Stomach smooth muscle (tissue), 2 donors: ENCODE measurements around the gene NOTUM.
A peak's percentile ranks its signal among the peaks of the same experiment; 100 is the strongest.

Experiments used
- H3K27ac ChIP-seq: one replicate; pipeline ENCODE4 v1.7.0; 2013; ENCODE audit warnings: mild to moderate bottlenecking, low read length, inconsistent platforms
- H3K27me3 ChIP-seq, 2 donors: one replicate each; pipeline ENCODE4 v1.7.0; 2013; ENCODE audit warnings: low read length in 2 of 2; ENCODE audit not compliant: insufficient read depth in 2 of 2, control insufficient read depth in 1 of 2
- H3K36me3 ChIP-seq, 2 donors: one replicate each; pipeline ENCODE4 v1.7.0; 2013; ENCODE audit warnings: low read length in 2 of 2; ENCODE audit not compliant: control insufficient read depth in 2 of 2, insufficient read depth in 2 of 2
- H3K4me1 ChIP-seq: one replicate; pipeline ENCODE4 v1.7.0; 2013; ENCODE audit warnings: low read length; ENCODE audit not compliant: control insufficient read depth, insufficient read depth
- H3K4me3 ChIP-seq, 2 donors: one replicate each; pipeline ENCODE4 v1.7.0; 2013; ENCODE audit warnings: low read length in 2 of 2
- H3K9ac ChIP-seq, 2 donors: one replicate each; pipeline ENCODE4 v1.7.0; 2013; ENCODE audit warnings: low read length in 2 of 2, mild to moderate bottlenecking in 1 of 2
- H3K9me3 ChIP-seq, 2 donors: one replicate each; pipeline ENCODE4 v1.7.0; 2013; ENCODE audit warnings: low read length in 2 of 2; ENCODE audit not compliant: control insufficient read depth in 2 of 2
- donor health status: healthy.
- donor health status: Pancreatic carcinoma.

NOTUM gene

DNA sequence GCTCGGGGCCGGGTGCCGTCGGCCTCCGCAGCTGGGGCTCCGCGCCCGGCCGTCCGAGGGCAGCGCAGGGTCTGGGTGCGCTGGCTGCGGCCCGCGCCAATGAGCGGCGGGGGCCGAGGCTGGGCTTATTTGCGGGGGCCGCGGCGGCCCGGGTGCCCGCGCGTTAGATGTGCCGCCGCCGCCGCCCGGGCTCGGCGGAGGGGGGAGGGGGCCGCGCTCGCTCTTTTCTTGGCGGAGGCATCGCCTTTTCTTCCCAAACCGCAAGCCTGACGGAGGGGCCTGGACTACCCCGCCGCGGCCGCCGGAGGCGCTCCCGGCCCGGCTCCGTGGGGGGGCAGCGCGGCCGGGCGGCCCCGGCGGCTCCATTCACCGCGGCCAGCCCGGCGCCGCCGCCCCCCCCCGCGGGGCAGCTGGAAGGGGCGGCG, at the start of gene NOTUM:
TSS of gene NOTUM (minus strand) at position 101 of the 425 bp plus-strand sequence. CDS start 278 bp downstream, outside the sequence.
- peaks cover 46 to 57% of the 10 kb centered on the region in 2 donors for H3K27me3 ChIP-seq
- H3K9ac ChIP-seq = no peak within 1 kb of the TSS
- H3K4me1 ChIP-seq = peaks cover 15% of the 10 kb centered on the region
- H3K9me3 ChIP-seq = no peaks in the 10 kb centered on the region
- no peaks in the 10 kb centered on the region for H3K36me3 ChIP-seq
- no peak within 1 kb of the TSS for H3K27ac ChIP-seq
- H3K4me3 ChIP-seq = peak within 1 kb of the TSS in 1 of 2 donors; percentile 57

DNA sequence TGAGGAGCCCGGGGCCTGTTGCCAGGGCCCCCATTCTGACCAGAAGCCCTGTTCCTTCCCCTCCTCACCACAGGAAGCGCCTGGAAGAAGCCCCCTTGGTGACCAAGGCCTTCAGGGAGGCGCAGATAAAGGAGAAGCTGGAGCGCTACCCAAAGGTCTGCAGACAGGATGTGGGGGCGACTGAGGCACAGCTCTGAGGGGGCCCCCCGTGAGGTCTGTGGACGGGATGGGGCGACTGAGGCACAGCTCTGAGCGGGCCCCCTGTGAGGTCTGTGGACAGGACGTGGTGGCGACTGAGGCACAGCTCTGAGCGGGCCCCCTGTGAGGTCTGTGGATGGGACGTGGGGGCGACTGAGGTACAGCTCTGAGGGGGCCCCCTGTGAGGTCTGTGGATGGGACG, 48.4 kb upstream of the NOTUM start:
- no peaks in the 10 kb centered on the region for H3K9me3 ChIP-seq
- H3K27me3 ChIP-seq = no peaks in the 10 kb centered on the region
- H3K9ac ChIP-seq = no peak overlapping the region
- H3K4me3 ChIP-seq = no peak overlapping the region
- H3K27ac ChIP-seq = no peak overlapping the region
- peaks cover 33% of the 10 kb centered on the region for H3K4me1 ChIP-seq
- no peaks in the 10 kb centered on the region for H3K36me3 ChIP-seq

- Histone ChIP-seq H3K4me3 (no peak overlapping the region), H3K4me1 (peaks cover 38% of the 10 kb centered on the region), H3K27ac (no peak overlapping the region), H3K27me3 (no peaks in the 10 kb centered on the region), H3K9ac (no peak overlapping the region), H3K36me3 (no peaks in the 10 kb centered on the region), H3K9me3 (no peaks in the 10 kb centered on the region)
Observed at GRCh38 chr17:82008941-82009405, 48.0 kb upstream of the NOTUM start.

DNA sequence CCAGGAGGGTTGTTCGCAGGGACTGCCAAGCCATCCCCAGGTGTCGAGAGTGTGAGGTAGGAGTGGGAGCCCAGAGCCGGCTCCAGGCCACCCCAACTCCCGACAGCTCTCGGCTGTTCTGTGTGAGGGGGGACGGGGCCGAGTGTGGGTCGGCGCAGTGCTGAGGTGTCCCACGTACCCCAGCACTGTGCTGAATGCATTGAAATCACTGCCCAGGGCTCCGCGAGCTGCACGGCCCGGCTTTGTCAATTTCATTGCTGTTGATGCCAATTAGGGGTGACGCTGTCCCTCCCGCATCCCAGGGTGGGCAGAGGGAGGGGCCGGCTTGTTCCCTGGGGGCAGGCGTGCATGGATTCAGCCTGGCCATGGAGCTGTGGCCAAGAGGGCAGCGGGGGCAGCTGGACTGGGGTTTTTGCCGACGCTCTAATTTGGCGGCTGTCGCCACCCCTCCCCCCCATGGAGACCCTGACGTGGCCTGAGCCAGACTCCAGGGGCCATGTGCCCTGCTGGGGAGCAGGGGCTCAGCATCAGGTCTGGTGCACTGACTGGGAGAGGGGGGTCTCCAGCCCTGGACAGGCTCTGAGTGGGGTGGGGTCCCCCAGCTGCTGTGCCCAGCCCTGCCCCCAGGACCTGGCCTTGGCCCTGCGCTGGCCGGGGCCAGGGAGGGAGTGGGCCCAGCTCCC, 47.4 kb upstream of the NOTUM start:
- H3K27me3 ChIP-seq = no peaks in the 10 kb centered on the region

GRCh38 chr17:82007495-82008257, 46.7 kb upstream of the NOTUM start:
- H3K9ac ChIP-seq = no peak overlapping the region
- peaks cover 36% of the 10 kb centered on the region for H3K4me1 ChIP-seq
- no peak overlapping the region for H3K4me3 ChIP-seq

More for the DNA sequence above, 47.4 kb upstream of the NOTUM start:
- H3K4me1 ChIP-seq = peaks cover 40% of the 10 kb centered on the region
- no peaks in the 10 kb centered on the region for H3K9me3 ChIP-seq
- H3K9ac ChIP-seq = no peak overlapping the region
- no peak overlapping the region for H3K4me3 ChIP-seq
- no peaks in the 10 kb centered on the region for H3K36me3 ChIP-seq
- no peak overlapping the region for H3K27ac ChIP-seq

GRCh38 chr17:82007228-82007494, 46.2 kb upstream of the NOTUM start:
- no peaks in the 10 kb centered on the region for H3K27me3 ChIP-seq
- no peak overlapping the region for H3K4me3 ChIP-seq
- no peak overlapping the region for H3K27ac ChIP-seq
- H3K4me1 ChIP-seq = peaks cover 31% of the 10 kb centered on the region
- no peaks in the 10 kb centered on the region for H3K9me3 ChIP-seq
- no peak overlapping the region for H3K9ac ChIP-seq
- H3K36me3 ChIP-seq = no peaks in the 10 kb centered on the region

More at GRCh38 chr17:82007495-82008257, 46.7 kb upstream of the NOTUM start:
- Histone ChIP-seq H3K27me3 (no peaks in the 10 kb centered on the region), H3K27ac (no peak overlapping the region), H3K9me3 (no peaks in the 10 kb centered on the region), H3K36me3 (no peaks in the 10 kb centered on the region)

- H3K9ac ChIP-seq = peak overlapping the region in 1 of 2 donors; percentile 29
- no peak overlapping the region for H3K27ac ChIP-seq
- no peaks in the 10 kb centered on the region for H3K9me3 ChIP-seq
- H3K4me1 ChIP-seq = peaks cover 31% of the 10 kb centered on the region
- no peaks in the 10 kb centered on the region for H3K36me3 ChIP-seq
- no peak overlapping the region for H3K4me3 ChIP-seq
- no peaks in the 10 kb centered on the region for H3K27me3 ChIP-seq
Observed at GRCh38 chr17:82006468-82007227, 45.7 kb upstream of the NOTUM start.

GRCh38 chr17:82005701-82006348, 44.8 kb upstream of the NOTUM start:
- Histone ChIP-seq H3K4me1 (peaks cover 31% of the 10 kb centered on the region), H3K27me3 (no peaks in the 10 kb centered on the region)

DNA sequence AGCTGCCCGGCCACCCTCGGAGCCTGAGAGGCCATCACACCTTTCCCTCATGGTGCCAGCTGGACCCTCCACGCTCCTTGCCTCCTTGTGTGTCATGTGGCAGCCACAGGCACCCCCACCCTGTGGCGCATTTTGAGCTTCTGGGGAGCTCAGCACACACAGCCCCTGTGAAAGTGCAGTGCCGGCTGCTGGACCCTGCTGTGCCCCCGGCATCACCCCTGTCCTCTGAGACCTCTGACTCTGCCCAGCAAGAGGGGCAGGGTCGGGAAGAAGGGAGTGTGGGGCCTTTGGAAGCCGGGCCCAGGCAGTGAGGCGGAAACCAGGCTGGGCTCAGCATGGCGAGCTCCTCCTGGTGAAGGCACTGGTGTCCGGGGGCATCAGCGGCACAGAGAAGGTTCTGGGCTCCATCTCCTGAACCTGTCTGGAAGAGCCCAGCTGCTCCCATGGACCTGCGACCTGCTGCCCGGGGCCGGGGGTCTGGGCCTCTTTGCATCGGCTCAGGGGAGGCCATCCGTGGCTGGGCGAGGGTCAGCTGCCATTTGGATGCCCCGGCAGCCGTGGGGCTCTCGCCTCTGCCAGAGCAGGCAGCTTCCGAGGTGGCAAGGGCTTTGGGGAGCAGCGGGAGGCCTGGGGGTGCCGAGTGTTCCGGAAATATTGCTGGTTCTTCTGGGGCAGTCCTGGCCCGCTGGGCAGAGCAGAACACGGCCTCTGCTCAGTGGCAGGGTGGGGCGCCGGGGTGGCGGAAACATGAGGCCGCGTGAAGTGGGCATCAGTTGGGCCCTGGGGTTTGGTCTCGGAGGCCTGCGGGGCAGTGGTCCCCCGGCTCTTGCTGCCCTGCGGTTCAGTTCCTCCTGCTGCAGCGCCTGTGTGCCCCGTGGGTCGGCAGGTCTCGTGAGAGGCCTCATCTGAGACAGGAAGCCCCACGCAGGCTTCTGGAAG, 43.8 kb upstream of the NOTUM start:
- H3K36me3 ChIP-seq = no peaks in the 10 kb centered on the region
- H3K4me1 ChIP-seq = peaks cover 31% of the 10 kb centered on the region
- H3K9me3 ChIP-seq = no peaks in the 10 kb centered on the region
- H3K9ac ChIP-seq = no peak overlapping the region
- H3K27ac ChIP-seq = no peak overlapping the region
- H3K4me3 ChIP-seq = no peak overlapping the region
- no peaks in the 10 kb centered on the region for H3K27me3 ChIP-seq

More at GRCh38 chr17:82005701-82006348, 44.8 kb upstream of the NOTUM start:
- Histone ChIP-seq H3K27ac (no peak overlapping the region), H3K9me3 (no peaks in the 10 kb centered on the region), H3K4me3 (no peak overlapping the region), H3K9ac (no peak overlapping the region), H3K36me3 (no peaks in the 10 kb centered on the region)
